ENCODE results near the gene CTTNBP2.

Gene CTTNBP2

GRCh38 chr7:117873310-117874190, at the start of gene CTTNBP2:
Gene CTTNBP2 (minus strand): TSS chr7:117873441. CDS start chr7:117873415, 26 bp downstream.
- DNase-seq = no peak

- DNase-seq = no peak
Observed at GRCh38 chr7:117916309-117916708, 43.1 kb upstream of the CTTNBP2 start.

- DNase-seq = no peak
Observed at GRCh38 chr7:117912421-117912820, 39.2 kb upstream of the CTTNBP2 start.

GRCh38 chr7:117908031-117908795, 35.0 kb upstream of the CTTNBP2 start:
- DNase-seq = no peak

GRCh38 chr7:117907049-117907640, 33.9 kb upstream of the CTTNBP2 start:
- no peak for DNase-seq

- no peak for DNase-seq
Observed at GRCh38 chr7:117902314-117902889, 29.2 kb upstream of the CTTNBP2 start.

- no peak for DNase-seq
Observed at GRCh38 chr7:117901089-117901797, 28.0 kb upstream of the CTTNBP2 start.

- no peak for DNase-seq
Observed at GRCh38 chr7:117896339-117896738, 23.1 kb upstream of the CTTNBP2 start.

GRCh38 chr7:117895276-117895675, 22.0 kb upstream of the CTTNBP2 start:
- no peak for DNase-seq

- no peak for DNase-seq
Observed at GRCh38 chr7:117894037-117894436, 20.8 kb upstream of the CTTNBP2 start.

- DNase-seq = no peak
Observed at GRCh38 chr7:117892821-117893220, 19.6 kb upstream of the CTTNBP2 start.

- DNase-seq = no peak
Observed at GRCh38 chr7:117889611-117890010, 16.4 kb upstream of the CTTNBP2 start.

GRCh38 chr7:117888627-117889026, 15.4 kb upstream of the CTTNBP2 start:
- DNase-seq = no peak

GRCh38 chr7:117882594-117882993, 9.4 kb upstream of the CTTNBP2 start:
- no peak for DNase-seq

- no peak for DNase-seq
Observed at GRCh38 chr7:117876761-117877160, 3.5 kb upstream of the CTTNBP2 start.

GRCh38 chr7:117875566-117875965, 2.3 kb upstream of the CTTNBP2 start:
- no peak for DNase-seq

GRCh38 chr7:117874191-117874700, 1.0 kb upstream of the CTTNBP2 start:
- no peak for DNase-seq

- no peak for DNase-seq
Observed at GRCh38 chr7:117872561-117873309, 506 bp downstream of the CTTNBP2 start.

GRCh38 chr7:117871778-117872538, 1.3 kb downstream of the CTTNBP2 start:
- DNase-seq = no peak

GRCh38 chr7:117871401-117871777, 1.9 kb downstream of the CTTNBP2 start:
- DNase-seq = no peak

All from GOT3 (cell line).